Gastroesophageal sphincter (tissue), 3 donors: ENCODE results near the gene TBC1D24.

Experiments
- EP300 ChIP-seq: sonication (generic); formaldehyde crosslinking; IDR thresholded peaks from one replicate; pipeline ENCODE4 v1.6.1; 2017; ENCODE audit warnings: antibody characterized with exemption, mild to moderate bottlenecking
- POLR2A ChIP-seq, 2 donors: fragments of 450-650 bp; IDR thresholded peaks; one replicate each; pipeline ENCODE4 v1.6.1; 2017; ENCODE audit warnings: antibody characterized with exemption in 2 of 2, mild to moderate bottlenecking in 2 of 2, moderate library complexity in 1 of 2
- POLR2AphosphoS5 ChIP-seq: sonication (generic); formaldehyde crosslinking; IDR thresholded peaks from one replicate; pipeline ENCODE4 v1.6.1; 2017; ENCODE audit warnings: antibody characterized with exemption
- TF ChIP-seq, protein P1 (sequence below), 4 experiments: fragments of 200-600 bp in 2 of 4; fragments of 450-650 bp in 2 of 4; sonication (generic) in 1 of 4; IDR thresholded peaks; one replicate each; pipeline ENCODE4 v1.5.1; 2017 to 2019; ENCODE audit warnings: antibody characterized with exemption in 4 of 4, mild to moderate bottlenecking in 2 of 4, moderate library complexity in 2 of 4

DNA sequence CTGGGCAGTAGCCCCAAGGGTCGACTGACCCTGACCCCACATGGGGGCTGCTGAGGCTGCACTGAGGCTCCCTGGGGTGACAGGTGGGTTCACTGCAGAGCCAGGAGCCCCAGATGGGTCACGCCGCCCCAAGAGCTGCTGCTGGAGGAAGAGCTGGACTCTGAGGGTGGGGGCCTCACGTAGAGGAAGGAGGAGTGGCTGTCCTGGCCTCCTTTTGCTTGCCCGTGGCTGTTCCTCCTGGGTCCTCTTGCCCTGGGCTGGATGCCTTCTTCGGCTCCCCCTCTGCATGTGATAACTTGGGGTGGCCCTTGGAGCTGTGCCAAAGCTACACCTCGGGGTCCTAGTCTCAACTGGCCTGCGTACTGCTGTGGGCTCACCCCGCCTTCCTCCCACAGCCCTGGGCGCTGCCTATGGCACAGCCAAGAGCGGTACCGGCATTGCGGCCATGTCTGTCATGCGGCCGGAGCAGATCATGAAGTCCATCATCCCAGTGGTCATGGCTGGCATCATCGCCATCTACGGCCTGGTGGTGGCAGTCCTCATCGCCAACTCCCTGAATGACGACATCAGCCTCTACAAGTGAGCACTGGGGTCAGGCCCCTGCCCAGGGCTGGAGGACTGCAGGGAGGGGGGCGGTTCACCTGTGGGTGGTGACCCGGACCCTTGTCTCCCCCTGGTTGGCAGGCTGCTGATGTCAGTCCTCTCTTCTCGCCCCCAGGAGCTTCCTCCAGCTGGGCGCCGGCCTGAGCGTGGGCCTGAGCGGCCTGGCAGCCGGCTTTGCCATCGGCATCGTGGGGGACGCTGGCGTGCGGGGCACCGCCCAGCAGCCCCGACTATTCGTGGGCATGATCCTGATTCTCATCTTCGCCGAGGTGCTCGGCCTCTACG lies 44.1 kb downstream of the TBC1D24 start:
- TF ChIP-seq, protein P1, sequence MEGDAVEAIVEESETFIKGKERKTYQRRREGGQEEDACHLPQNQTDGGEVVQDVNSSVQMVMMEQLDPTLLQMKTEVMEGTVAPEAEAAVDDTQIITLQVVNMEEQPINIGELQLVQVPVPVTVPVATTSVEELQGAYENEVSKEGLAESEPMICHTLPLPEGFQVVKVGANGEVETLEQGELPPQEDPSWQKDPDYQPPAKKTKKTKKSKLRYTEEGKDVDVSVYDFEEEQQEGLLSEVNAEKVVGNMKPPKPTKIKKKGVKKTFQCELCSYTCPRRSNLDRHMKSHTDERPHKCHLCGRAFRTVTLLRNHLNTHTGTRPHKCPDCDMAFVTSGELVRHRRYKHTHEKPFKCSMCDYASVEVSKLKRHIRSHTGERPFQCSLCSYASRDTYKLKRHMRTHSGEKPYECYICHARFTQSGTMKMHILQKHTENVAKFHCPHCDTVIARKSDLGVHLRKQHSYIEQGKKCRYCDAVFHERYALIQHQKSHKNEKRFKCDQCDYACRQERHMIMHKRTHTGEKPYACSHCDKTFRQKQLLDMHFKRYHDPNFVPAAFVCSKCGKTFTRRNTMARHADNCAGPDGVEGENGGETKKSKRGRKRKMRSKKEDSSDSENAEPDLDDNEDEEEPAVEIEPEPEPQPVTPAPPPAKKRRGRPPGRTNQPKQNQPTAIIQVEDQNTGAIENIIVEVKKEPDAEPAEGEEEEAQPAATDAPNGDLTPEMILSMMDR (IDR thresholded peaks at IDR 0.05) = no peak
- TF ChIP-seq EP300 (no peak), POLR2AphosphoS5 (no peak), POLR2A (IDR thresholded peaks at IDR 0.05) (no peak)
